NK-92 (cell line): ENCODE measurements around the gene SLC24A4.

ENCODE experiments used
- DNase-seq: peaks from one replicate; lab custom pipeline; 2025; ENCODE audit not compliant: unreplicated experiment; lab: John Stamatoyannopoulos, UW

Gene SLC24A4

DNA sequence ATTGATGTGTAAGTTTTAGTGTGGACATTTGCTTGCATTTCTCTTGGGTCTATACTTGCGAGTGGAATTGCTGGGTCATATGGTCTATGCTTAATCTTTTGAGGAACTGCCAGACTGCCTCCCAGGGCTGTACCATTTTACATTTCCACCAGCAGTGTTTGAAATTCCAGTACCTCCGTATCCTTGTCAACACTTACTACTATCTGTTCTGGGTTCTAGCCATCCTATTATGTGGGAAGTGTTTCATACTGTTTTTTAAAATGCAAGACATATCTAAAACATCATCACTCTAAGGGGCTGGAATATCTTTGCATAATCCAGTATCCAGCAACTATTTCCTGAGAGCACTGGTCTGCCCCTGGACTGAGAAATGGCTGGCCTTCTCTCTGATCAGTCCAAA is 110.4 kb downstream of the SLC24A4 start:
- no peak for DNase-seq

DNA sequence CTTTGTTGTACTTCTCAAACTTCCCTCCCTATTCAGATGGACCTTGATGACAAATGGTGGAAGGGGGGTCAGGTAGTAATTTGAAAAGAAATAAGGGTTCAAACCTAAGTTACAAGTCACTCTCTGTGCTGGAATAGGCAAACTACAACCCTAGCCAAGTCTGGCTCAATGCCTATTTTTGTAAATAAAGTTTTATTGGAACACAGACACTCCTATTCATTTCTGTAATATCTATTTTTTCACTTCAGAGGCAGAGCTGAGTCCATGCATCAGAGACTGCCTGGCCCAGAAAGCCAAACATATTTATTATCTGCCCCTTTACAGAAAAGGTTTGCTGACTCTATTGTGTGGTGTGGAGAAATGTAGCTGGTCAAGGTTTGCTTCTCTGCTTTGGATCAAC is 112.2 kb downstream of the SLC24A4 start:
- no peak for DNase-seq

DNA sequence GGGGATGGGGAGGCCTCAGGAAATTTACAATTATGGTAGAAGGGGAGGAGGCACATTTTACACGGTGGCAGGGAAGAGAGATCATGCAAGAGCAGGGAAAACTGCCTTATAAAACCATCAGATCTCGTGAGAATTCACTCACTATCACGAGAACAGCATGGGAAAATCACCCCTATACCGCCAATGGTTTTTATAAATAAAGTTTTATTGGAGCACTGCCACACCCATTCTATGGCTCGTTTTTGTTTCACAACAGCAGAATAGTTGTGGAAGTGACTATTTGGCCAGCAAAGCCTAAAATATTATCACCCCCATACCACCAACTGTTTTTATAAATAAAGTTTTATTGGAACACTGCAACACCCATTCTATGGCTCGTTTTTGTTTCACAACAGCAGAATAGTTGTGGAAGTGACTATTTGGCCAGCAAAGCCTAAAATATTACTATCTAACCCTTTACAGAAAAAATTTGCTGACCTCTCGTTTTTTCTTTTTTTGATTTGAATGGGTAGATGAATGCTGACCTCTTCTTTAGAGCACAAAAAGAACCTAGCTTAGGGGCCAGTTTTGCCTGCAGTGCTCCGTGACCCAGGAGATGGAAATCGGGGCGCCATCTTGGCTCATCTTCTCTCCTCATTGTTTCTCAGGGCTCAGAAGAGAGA is 113.3 kb downstream of the SLC24A4 start:
- no peak for DNase-seq

- no peak for DNase-seq
Observed at GRCh38 chr14:92437309-92437708, 114.3 kb downstream of the SLC24A4 start.

- DNase-seq, result no peak
Observed at GRCh38 chr14:92437729-92438285, 114.8 kb downstream of the SLC24A4 start.

DNA sequence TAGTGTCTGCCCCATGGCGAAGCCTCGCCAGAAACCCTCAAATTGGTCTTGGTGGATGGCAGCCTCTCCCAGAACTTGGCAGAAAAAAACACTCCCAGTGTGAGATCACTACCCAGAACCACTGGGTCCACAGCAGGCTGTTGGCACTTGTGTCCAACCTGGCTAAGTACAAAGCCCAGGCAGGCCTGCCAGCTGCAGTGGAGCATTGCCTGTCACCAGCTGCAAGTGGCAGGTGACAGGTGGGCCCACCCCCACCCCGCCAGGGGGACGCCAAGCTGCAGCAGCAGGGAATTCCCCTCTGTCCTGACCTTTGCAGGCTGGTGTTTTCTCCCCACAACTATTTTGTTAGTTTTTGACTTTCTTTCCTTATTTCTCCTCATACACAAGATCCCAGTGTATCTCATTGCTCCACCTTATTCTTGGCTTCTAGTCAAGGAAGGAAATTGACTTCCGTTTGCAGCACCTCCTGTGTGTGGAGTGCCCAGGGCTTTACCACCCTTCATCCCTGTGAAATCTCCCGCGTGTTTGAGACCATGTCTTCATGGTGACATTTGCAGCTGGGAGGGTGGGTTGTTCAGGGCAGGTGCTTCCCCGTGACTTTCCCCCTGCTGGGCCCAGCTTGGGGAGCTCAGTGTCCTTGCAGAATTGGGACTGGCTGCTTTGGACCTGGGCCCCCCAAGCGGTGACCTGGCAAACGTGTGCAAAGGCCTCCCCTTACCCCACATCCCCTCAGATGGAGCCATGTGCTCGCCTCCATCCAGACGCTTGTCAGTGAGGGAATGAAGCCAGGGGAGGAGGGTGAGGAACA is 116.8 kb downstream of the SLC24A4 start:
- DNase-seq, result no peak

GRCh38 chr14:92440345-92441003 is 117.5 kb downstream of the SLC24A4 start:
- no peak for DNase-seq

- DNase-seq, result no peak
Observed at GRCh38 chr14:92441751-92442504, 119.0 kb downstream of the SLC24A4 start.

GRCh38 chr14:92443167-92443566 is 120.2 kb downstream of the SLC24A4 start:
- no peak for DNase-seq

- no peak for DNase-seq
Observed at GRCh38 chr14:92443741-92444140, 120.8 kb downstream of the SLC24A4 start.

DNA sequence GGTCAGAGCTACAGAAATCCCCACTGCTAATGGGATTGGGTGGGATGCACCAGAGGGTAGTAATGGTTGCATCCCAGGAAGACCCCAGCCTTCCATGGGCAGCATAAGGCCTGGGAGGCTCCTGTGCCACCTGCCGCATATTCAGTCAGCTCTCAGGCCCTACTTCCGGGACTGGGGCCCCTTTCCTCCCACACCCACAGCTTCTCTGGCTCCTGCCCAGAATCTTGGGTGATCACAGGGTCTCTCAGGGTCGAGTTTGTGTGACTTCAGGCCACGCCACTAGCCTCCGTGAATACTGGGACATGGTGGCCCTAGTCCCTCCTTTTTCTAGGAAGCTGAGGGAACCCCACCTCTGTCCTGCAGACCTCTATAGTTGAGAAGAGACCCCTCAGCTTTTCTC is 123.8 kb downstream of the SLC24A4 start:
- no peak for DNase-seq

DNA sequence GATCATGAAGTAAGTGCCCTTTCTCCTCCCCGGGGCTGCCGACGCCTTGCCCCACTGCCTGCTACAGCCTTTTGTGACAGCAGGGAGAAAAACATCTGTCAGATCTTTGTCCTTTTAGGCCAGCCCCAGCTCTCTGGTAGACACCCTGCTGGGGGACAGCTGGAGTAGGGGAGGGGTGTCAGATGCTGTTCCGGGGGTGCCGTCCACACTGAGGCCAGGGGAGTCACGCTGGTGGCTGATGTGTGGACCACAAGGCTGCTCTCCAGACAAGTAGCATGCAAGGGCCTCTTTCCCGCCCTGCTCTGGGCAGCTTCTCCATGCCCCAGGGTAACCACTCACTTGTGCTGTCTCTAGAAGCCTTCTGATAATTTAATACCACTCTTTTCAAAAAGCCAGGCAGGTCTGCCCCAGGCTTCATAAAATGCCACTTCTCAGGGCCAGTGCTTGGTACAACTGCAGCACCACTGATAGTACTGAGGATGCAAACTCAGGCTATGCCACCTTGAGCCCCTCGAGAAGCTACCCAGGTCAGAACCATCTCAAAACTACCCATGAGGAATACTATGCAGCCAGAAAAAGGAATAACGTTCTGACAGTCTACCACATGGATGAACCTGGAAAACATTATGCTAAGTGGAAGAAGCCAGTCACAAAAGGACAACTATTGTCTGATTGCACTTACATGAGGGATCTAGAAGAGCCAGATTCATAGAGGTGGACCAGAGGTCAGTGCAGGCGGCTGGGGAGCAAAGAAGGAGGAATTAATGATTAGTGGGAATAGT is 124.6 kb downstream of the SLC24A4 start:
- no peak for DNase-seq

DNA sequence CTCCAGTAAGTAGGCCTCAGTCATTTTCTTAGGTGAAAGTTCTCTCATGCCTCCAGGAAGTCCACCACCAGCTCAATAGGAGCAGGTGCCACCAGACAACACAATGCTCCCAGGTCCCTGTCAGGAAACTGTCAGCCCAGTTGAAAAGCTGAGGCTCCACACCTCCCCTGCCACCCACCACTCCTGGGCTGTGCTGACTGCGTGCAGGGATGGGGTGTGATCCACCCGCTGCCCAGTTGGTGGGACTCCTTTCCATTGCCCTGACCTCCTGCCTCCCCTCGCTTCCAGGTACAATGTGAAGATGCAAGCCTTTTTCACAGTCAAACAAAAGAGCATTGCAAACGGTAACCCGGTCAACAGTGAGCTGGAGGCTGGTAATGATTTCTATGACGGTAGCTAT is 125.8 kb downstream of the SLC24A4 start:
- no peak for DNase-seq

GRCh38 chr14:92449404-92450181 is 126.6 kb downstream of the SLC24A4 start:
- no peak for DNase-seq

DNA sequence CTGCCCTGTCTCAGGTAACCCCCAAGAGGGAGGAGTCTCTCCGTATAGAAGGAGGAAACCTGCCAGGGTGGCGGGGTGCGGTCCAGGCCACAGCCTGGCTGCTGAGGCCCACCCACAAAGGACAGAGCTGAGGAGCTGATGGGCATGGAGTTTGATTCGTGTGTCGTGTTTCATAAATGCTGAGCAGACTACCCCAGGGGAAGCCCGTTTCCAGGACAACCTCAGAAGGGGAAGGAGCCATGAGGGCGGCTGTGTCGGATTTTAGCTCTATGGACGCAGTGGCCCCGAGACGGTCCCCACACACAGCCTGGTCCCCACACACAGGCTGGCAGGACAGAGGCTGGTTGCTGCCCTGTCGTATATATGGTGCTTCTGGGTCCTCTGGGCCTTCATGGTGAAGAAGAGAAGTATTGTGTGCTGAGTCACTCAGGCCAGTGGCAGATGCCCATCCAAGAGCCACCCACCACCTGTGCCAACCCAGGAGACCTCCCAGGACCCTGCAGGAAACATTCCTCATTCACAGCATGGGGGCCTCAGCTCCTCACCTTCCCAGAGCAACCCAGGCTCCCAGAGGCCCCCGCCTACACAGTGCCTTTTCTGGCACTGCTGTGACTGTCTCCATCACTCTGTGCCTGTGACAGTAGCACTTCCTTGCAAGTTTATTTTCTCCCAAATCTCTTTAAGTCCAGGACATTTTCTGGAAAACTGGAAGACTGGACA is 127.5 kb downstream of the SLC24A4 start:
- no peak for DNase-seq

- DNase-seq, result no peak
Observed at GRCh38 chr14:92451245-92451644, 128.3 kb downstream of the SLC24A4 start.

DNA sequence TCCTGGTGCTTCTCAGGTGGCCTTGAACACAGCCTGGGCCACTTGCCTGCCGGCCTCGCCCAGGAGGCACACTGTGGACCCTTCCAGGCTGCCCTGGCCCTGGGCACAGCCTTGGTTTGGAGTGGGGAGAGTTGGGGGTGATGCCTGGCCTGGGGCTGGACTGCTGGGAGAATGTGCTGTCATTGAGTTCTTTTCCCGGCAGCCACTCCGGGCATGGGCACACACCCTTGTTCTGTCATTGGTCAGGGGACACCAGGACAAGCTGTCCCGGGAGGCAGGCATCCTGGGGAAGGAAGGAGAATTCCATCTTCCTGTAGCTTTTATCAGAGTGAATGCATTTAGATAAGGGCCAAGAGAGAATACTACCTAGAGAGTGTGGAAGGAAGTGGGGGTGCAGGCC is 128.8 kb downstream of the SLC24A4 start:
- no peak for DNase-seq

DNA sequence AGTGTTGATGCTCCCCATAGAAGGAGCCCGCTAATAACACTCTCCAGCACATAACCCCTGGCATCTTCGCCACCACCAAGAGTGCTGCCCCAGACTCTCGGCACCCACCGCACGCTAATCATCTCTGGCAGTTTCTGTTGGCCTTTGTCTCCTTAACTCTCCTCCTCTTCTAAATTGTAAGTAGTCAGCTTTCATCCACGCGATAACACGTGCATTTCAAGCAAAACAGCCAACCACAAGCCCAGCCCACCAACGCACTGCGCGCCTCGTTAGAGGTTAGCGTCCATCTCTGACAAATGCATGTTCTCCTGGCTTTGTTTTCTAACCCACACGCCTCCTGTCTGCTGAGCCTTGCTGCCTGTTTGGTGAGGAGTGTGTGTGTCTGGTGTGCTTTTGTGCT is 129.5 kb downstream of the SLC24A4 start:
- DNase-seq, result no peak

DNA sequence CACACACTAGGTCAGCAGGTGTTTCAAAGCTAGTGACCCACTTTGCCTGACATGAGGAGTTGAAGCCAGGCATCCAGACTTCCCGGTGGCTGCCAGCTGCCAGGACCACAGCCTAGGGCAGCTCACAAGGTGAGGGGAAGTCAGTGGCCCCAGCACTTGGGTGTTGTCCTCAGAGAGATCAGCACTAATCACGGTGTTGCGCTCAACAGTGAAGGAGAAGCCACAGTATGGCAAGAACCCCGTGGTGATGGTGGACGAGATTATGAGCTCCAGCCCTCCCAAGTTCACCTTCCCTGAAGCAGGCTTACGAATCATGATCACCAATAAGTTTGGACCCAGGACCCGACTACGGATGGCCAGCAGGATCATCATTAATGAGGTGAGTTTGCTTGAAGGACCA is 130.7 kb downstream of the SLC24A4 start:
- no peak for DNase-seq
